G401 (cell line): ENCODE measurements around the gene PTPN4. TPM values are rescaled to one million over a fixed set of nuclear protein-coding genes. Genes with fewer than 3 reads are reported as not detected.

ENCODE experiments used
- DNase-seq: peaks from one replicate; pipeline ENCODE4 v3.0.0-alpha.2; 2015; ENCODE audit warnings: low spot score
- in situ Hi-C: cut with HindIII; loops from 2 replicates; pipeline ENCODE4 v1.10.0; 2016; ENCODE audit warnings: low sequenced_read_pairs, mixed read lengths
- total RNA-seq: library from RNA; depleted of rRNA; stranded (reverse); fragments of >200 nt; shearing (Covaris generic); gene quantifications from 2 replicates; pipeline ENCODE4 v1.2.3, GENCODE V29; 2014

The PTPN4 gene
- total RNA-seq, 1 experiment from 2014 or later = 33.9 TPM

- in situ Hi-C loops = no loop called here
- DNase-seq = peak; percentile 98
Observed at GRCh38 chr2:119827866-119828507, 68.3 kb downstream of the PTPN4 start.

GRCh38 chr2:119836455-119837142 is 76.9 kb downstream of the PTPN4 start:
- in situ Hi-C loops = no loop called here
- DNase-seq = no peak

DNA sequence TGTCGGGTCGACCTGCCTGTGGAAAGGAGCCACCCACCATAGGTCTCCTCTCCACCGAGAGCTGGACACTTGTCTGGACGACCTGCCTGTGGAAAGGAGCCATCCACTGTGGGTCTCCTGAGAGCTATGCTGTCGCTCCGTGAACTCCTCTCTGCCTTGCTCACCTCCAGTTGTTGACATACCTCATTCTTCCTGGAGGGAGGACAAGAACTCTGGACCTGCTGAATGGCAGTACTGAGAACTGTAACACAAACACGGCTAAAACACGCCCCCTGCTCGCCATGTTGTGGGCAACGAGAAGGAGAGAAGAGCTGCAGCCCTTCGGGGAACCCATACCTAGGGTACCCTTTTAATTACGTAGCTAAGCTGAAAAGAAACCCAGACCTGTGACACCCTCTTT is 77.6 kb downstream of the PTPN4 start:
- in situ Hi-C loops = no loop called here
- no peak for DNase-seq

GRCh38 chr2:119837759-119838158 is 78.0 kb downstream of the PTPN4 start:
- in situ Hi-C loops = no loop called here
- peak; percentile 80 for DNase-seq

GRCh38 chr2:119838179-119838578 is 78.5 kb downstream of the PTPN4 start:
- DNase-seq = peak; percentile 90
- in situ Hi-C loops = no loop called here

GRCh38 chr2:119841550-119841949 is 81.8 kb downstream of the PTPN4 start:
- in situ Hi-C loops = no loop called here
- no peak for DNase-seq

- in situ Hi-C loops = no loop called here
- DNase-seq = no peak
Observed at GRCh38 chr2:119846021-119846420, 86.3 kb downstream of the PTPN4 start.

GRCh38 chr2:119849838-119850565 is 90.3 kb downstream of the PTPN4 start:
- no peak for DNase-seq
- in situ Hi-C loops = no loop called here

DNA sequence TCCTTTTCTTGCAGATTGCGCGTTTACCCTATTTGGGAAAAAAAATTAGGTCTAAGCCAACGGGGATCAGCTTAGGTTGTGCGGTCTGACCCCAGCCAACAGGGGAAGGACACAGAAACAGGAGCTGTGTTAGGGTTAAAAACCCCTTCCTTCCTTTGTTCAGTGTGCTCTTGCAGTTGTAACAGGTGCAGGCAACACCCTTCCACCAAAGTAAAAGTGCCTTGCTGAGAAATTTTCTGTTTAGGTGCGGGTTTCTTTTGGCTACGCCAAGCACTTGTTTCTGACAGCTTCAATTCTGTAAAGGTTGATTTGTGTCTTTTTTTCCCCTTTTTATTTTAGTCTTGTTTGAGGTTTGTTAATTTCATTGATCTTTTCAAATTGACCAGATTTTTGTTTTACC is 92.5 kb downstream of the PTPN4 start:
- in situ Hi-C loops = no loop called here
- DNase-seq = no peak

DNA sequence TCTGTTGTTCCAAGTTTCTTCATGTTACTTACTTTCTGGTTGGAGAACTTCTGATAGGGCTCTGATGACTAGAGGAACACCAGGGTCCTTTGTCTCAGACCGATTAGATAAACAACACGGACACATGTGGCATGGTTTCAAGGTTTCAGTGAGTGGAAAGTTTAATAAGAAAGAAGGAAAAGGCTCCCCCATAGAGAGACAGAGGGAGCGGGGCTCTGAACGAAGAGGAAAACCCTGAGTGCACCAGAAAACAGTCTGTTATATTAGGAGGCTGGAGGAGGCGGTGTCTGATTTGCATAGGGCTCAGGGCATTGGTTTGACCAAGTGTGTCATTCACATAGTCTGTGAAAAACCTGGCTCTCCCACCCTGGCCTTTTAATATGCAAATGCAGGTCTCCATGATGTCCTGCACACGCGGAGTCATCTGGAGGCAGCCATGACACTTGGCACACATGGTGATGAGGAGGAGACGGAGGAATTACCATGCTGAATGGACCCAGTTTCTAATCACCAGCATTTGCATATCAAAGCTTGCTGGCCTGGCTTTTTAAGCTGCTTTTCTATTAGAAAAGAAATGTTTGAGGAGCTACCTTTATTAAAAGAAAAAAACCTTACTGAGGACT is 94.2 kb downstream of the PTPN4 start:
- in situ Hi-C loops = no loop called here

GRCh38 chr2:119856469-119856901 is 96.8 kb downstream of the PTPN4 start:
- in situ Hi-C loops = no loop called here
- DNase-seq = no peak

More for the DNA sequence above, 94.2 kb downstream of the PTPN4 start:
- no peak for DNase-seq

DNA sequence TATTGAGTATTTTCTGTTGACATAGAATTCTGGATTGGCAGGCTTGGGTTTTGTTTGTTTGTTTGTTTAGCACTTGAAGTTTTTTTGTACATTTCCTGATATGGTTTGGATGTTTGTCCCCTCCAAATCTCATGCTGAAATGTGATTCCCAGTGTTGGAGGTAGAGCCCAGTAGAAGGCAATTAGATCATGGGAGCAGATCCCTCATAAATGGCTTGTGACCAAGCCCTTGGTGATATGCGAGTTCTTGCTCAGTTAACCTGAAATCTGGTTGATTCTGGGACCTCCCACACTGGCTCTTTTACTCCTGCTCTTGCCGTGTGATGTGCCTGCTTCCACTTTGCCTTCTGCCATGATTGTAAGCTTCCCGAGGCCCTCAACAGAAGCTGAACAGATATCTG is 98.0 kb downstream of the PTPN4 start:
- in situ Hi-C loops = no loop called here
- DNase-seq = no peak

DNA sequence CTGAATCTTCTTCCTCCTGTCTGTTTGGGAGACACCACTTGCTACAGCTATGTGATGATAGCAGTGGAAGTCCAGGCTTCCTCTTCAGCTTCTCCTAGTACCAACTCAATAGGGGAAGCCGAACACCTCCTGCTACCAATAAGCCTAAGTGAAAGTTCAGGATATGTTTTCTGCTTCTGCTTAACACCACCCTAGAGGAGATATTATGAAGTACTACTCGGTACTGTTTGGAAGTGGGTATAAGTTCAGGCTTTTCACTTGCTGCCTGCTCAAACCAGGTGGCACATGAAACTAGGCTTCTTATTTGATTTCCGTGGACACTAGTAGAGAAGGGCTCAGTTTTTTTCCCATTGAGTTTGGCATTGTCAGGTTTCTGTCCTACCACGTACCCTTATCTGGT is 99.8 kb downstream of the PTPN4 start:
- in situ Hi-C loops = no loop called here
- DNase-seq = no peak

DNA sequence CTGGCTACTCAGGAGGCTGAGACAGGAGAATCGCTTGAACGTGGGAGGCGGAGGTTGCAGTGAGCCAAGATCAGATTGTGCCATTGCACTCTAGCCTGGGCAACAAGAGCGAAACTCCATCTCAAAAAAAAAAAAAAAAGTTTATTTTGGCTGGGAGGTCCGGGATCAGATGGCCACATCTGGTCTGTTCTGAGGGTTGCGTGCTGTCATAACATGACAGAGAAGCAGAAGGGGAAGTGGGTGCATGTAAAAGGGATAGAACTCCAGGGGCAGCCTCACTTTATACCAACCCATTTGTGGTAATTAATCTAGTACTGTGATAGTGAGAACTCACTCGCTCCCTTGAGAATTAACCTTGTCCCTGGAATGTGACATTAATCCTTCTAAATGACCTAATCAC is 101.2 kb downstream of the PTPN4 start:
- in situ Hi-C loops = no loop called here
- DNase-seq = no peak

GRCh38 chr2:119862127-119862889 is 102.6 kb downstream of the PTPN4 start:
- in situ Hi-C loops = no loop called here
- no peak for DNase-seq

DNA sequence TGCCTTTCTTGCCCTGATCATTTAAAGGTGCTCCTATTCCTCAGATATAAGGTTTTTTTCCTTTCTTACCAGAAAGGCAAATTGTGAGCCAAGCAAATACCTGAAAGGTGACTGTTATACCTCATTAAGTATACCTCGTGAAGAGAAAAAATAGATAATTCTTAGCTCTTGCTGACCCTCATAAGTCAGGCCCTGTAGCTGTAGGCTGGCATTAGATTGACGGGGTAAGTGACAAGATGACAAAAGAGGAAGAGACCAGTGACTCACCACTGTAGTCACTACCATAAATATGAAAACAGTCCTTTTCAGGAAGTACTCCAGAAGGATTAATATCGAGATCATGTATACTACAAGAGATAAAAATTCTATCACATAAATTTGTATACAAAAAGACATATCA is 104.6 kb downstream of the PTPN4 start:
- DNase-seq = no peak
- in situ Hi-C loops = no loop called here

DNA sequence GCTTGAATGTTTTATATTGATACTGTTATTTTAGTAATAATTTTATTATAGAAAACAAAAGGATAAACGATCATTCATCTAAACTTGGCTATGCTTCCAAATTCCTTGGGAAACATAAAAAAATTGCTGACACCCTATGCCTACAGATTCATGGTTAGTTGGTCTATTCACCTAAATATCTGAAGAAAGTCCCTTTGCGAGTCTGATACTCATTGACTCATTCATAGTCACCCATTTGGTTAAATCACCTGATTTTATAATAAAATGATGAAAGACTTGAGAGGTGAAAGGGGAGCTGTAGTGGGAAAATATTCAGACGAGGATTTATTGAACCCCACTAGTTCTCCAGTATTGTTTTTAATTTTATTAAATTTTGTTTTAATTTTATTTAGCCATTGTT is 112.0 kb downstream of the PTPN4 start:
- in situ Hi-C loops = no loop called here
- no peak for DNase-seq

DNA sequence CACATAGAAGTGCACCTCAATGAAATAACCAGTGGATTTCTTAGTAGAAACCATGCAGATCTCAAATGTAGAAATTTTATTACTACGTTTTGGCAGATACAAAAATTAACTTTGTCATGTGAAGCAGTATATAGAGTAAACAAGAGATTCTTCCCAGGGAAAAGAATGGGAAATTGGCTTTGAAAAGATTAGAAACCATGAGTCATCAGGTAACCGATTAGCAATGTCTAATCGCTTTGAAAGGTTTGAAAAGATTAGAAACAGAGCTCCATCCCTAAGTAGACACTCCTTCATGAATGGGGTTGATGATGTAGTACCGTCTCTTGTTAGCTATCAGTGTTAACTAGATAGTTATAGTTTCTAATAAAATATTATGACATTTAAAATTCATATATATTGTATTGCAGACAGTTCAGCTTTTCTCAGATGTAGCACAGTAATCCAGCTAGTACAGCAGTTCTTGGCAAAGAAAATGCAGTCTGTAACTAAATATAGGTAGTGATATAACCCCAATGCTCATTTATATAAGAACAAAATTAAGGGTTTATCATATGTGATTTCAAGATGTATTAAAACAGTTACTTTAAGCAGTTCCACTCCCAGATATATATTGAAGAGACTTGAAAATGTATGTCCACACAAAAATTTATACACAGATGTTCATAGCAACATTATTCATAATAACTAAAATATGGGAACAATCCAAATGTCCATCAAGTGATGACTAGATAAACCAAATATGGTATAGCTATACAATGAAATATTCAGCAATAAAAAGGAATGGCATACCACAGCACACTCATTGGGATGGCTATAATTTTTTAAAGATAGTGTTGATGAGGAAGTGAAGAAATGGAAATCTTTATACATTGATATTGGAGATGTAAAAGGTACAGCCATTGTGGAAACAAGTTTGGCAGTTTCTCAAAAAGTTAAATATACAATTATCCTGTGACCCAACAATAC is 113.9 kb downstream of the PTPN4 start:
- in situ Hi-C loops = no loop called here
- DNase-seq = no peak
